Measurements from ENCODE around the gene HOXD8.

- no peak for TF ChIP-seq EZH2 (IDR thresholded peaks at IDR 0.05; ENCODE audit: low read depth)
- no peak for TF ChIP-seq CTCF (conservative IDR thresholded peaks at IDR 0.05)
Observed at GRCh38 chr2:176155356-176156044, 26.0 kb downstream of the HOXD8 start.
